Activated T-helper 1 cell treated with anti-CD3 and anti-CD28 coated beads, Interleukin-2, amount 50 U/mL, for 16 hours (primary cell): Measurements from ENCODE around the gene ADCYAP1R1.
"Not testable (repeated sequence)": the region's sequence is repeated elsewhere in the genome, so short reads cannot be mapped to it uniquely, and the experiment has no call there.

Source experiments
- DNase-seq, 2 donors: peaks; one replicate each; pipeline ENCODE4 v3.0.0-alpha.2; 2020; ENCODE audit warnings: low read depth in 1 of 2, low spot score in 1 of 2

The ADCYAP1R1 gene

GRCh38 chr7:31126976-31127375 lies 74.9 kb downstream of the ADCYAP1R1 start:
- DNase-seq = no peak

- no peak for DNase-seq
Observed at GRCh38 chr7:31129067-31129466, 77.0 kb downstream of the ADCYAP1R1 start.

DNA sequence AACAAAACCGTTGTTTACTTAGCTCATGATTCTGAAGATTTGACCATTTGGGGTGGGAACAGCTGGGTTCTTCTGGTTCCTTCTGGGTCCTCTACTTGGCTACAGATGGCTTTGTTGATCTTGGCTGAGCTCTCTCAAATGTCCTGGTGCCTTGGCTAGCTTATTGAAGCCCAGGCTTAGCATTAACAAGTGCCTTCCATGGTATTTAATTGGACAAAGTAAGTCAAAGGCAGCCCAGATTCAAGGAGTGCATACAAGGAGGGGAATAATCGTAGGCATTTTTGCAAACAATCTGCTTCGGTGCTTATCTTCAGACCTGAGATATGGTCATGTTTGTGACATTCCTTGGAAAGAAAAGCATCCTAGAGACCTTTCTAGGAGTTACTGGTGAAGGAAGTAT lies 81.4 kb downstream of the ADCYAP1R1 start:
- DNase-seq = no peak

DNA sequence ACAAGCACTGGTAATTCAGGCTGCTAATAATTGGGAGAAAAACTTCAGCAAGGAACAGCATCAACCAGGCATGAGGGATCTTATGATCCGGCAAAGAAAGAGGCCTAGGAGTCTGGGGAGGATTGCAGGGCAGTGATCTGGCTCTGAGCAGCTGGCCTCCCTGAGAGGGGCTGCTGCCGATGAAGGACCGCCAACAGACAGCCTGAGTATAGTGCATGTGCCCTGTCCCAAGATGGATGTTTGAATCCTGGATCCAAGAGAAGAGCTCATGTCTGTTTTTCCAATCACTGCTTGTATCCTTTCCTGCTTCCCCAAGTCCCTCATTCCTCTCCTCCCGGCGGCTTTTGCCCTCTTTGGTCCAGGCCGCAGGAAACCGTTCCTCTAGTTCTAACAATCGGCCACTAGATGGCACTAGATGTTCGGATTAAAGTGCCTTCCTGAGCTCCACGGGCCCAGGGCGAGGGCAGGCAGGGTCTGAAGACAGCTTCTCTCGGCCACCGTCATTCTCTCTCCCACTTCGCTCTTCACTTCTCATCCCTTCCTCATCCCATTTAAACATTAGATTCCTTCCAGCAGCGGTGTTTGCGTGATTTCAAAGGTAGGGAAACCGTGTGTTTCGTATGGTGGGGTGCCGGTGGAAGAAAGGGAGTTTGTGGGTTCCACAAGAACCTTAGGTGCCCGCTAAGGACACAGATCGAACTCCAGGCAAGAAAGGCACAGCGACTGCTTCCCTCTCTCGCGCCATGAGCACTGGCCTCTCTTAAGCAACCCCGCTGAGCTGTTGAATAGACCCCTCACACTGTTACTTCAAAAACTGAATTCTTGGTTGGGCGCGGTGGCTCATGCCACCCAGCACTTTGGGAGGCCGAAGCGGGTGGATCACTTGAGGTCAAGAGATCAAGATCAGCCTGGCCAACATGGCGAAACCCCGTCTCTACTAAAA lies 82.4 kb downstream of the ADCYAP1R1 start:
- peak in 1 of 2 donors; percentile 8 for DNase-seq

DNA sequence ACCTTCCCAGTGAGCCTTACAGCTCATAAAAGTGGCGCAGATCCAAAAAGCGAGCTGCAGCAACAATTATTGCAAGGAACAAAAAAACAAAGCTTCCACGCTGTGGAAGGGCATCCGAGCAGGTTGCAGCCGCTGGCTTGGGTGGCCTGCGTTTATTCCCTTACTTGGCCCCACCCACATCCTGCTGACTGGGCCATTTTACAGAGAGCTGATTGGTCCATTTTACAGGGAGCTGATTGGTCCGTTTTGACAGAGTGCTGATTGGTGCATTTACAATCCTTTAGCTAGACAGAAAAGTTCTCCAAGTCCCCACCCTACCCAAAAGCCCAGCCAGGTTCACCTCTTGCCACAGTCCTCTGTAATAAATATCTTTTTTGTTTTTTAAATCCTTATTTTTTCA lies 85.1 kb downstream of the ADCYAP1R1 start:
- DNase-seq = no peak

DNA sequence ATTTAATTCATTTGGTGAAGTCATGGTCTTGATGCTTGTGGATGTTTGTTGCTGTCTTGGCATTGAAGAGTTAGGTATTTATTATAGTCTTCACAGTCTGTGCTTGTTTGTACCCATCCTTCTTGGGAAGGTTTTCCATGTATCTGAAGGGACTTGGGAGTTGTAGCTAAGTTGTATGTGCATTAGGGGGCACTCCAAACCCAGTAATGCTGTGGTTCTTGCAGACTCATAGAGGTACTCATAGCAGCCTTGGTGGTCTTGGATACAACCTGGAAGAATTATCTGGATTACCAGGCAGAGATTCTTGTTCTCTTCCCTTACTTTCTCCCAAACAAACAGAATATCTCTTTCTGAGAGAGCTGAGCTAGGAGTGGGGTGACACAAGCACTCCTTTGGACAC lies 93.2 kb downstream of the ADCYAP1R1 start:
- DNase-seq = no peak

GRCh38 chr7:31146030-31146429 lies 93.9 kb downstream of the ADCYAP1R1 start:
- no peak for DNase-seq

DNA sequence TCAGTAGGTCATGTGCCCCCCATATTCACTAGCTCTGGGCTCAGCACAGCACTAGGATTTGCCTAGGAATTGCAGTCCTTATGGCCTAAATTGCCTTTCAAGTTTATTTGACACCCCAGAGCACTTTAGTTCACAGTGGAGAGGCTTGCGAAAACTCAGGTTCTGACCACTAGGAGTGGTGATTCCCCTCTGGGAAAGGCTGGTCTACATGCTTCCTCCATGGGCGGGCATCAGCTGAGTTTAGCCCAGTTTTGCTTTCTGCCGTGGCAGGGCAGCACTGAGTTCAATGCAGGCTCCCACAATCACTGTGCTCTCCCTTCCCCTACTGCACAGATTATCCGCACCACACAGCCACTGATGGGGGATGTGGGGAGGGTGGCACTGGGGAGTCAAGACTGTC lies 94.4 kb downstream of the ADCYAP1R1 start:
- DNase-seq = no peak

GRCh38 chr7:31151849-31152248 lies 99.7 kb downstream of the ADCYAP1R1 start:
- DNase-seq = no peak

DNA sequence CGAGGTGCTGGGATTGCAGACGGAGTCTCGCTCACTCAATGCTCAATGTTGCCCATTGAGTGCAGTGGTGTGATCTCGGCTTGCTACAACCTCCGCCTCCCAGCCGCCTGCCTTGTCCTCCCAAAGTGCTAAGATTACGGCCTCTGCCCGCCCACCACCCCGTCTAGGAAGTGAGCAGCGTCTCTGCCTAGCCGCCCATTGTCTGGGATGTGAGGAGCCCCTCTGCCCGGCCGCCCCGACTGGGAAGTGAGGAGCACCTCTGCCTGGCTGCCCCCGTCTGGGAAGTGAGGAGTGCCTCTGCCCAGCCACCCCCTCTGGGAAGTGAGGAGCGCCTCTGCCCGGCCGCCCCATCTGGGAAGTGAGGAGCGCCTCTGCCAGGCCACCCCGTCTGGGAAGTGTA lies 101.2 kb downstream of the ADCYAP1R1 start:
- DNase-seq = not testable (repeated sequence)

- DNase-seq = no peak
Observed at GRCh38 chr7:31160941-31161340, 108.8 kb downstream of the ADCYAP1R1 start.
